Activated CD8-positive, alpha-beta T cell treated with anti-CD3 and anti-CD28 coated beads, Interleukin-2, amount 10 ng/mL, durations not matched to agents 7 days and 5 days (primary cell): ENCODE results near the gene PRAMEF12. TPM values are rescaled to one million over a fixed set of nuclear protein-coding genes. Genes with fewer than 3 reads are reported as not detected.

ENCODE experiments used
- ATAC-seq: fragments of 150-1000 bp; cut with Tn5 transposase; one replicate; pipeline ENCODE4 v1.10.0; 2021; ENCODE audit warnings: moderate library complexity
- CTCF ChIA-PET: fragments of 350-600 bp; sonication (Branson Sonifier 250); formaldehyde crosslinking; loops from one replicate; lab custom pipeline; 2021; ENCODE audit warnings: antibody characterized with exemption; lab: Charles Lee
- POLR2A ChIA-PET: fragments of 350-600 bp; sonication (Branson Sonifier 250); formaldehyde crosslinking; loops from one replicate; lab custom pipeline; 2021; ENCODE audit warnings: antibody characterized with exemption; lab: Charles Lee
- DNase-seq: peaks from one replicate; pipeline ENCODE4 v3.0.0-alpha.2; 2020
- H3K27ac Mint-ChIP-seq: one replicate; pipeline ENCODE4 v1.8.0; 2021; ENCODE audit warnings: mild to moderate bottlenecking, mixed read lengths
- H3K27me3 Mint-ChIP-seq: one replicate; pipeline ENCODE4 v1.8.0; 2021; ENCODE audit warnings: low read depth, mixed read lengths
- H3K36me3 Mint-ChIP-seq: one replicate; pipeline ENCODE4 v1.8.0; 2021; ENCODE audit warnings: low read depth, mixed read lengths
- H3K4me1 Mint-ChIP-seq: one replicate; pipeline ENCODE4 v1.8.0; 2021; ENCODE audit warnings: low read depth, mixed read lengths
- H3K4me3 Mint-ChIP-seq: one replicate; pipeline ENCODE4 v1.8.0; 2021; ENCODE audit warnings: mild to moderate bottlenecking, mixed read lengths
- H3K9me3 Mint-ChIP-seq: one replicate; pipeline ENCODE4 v1.8.0; 2022; ENCODE audit warnings: mixed read lengths; ENCODE audit not compliant: insufficient read depth
- total RNA-seq, 2 experiments: library from RNA; stranded (reverse); gene quantifications; one replicate each; pipeline ENCODE4 v1.2.3, GENCODE V29; 2021

The PRAMEF12 gene
- total RNA-seq, 2 experiments from 2014 or later: not detected

DNA sequence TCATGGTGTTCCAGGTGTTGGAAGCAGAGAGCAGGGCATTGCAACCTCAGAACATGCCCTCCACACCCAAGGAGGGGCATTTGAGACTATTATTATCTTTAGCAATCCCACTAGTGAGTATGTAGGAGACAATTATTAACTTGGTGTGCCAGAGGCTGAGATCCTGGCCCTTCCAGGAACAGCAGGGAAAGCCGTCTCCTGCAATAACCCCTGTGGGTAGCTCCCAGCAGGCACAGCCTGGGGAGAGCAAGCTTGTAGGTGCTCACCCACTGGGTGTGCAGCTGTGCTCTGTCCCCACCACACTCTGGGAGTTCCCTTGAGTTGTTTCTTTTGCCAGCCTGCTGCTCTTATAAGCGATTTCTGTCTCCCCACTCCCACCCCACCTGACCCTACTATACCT lies 17.3 kb upstream of the PRAMEF12 start:
- Mint-ChIP-seq H3K9me3 (no peaks in the 10 kb centered on the region), H3K27ac (no peak overlapping the region), H3K4me1 (no peaks in the 10 kb centered on the region), H3K4me3 (no peak overlapping the region), H3K36me3 (no peaks in the 10 kb centered on the region), H3K27me3 (peaks cover 21% of the 10 kb centered on the region)
- CTCF ChIA-PET: no interaction called here
- DNase-seq: no peak
- POLR2A ChIA-PET: no interaction called here
- no peak for ATAC-seq

GRCh38 chr1:12756768-12757413 lies 16.6 kb upstream of the PRAMEF12 start:
- Mint-ChIP-seq H3K4me1 (no peaks in the 10 kb centered on the region), H3K36me3 (no peaks in the 10 kb centered on the region), H3K27me3 (peaks cover 21% of the 10 kb centered on the region), H3K27ac (no peak overlapping the region), H3K4me3 (no peak overlapping the region), H3K9me3 (no peaks in the 10 kb centered on the region)
- CTCF ChIA-PET: no interaction called here
- no peak for DNase-seq
- ATAC-seq: no peak
- POLR2A ChIA-PET: no interaction called here

DNA sequence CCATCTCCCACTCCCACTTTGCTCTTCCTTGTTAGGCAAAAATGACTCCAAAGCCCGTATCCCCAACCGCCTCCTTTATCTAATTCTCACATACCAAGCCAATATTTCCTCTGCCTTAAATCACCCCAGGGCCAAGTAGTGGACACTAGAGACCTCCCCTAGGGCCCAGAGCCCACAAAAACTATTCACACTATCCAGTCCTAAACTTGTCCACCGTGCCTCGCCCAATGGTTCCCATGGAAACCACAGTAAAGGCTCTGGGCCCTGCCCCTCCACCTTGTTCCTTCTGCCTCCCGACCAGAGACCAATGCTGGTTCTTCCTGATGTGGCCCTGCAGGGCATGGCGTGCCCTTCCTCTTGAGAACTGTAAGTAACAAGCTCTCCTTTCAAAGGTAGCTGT lies 15.7 kb upstream of the PRAMEF12 start:
- ChIA-PET CTCF (no interaction called here), POLR2A (no interaction called here)
- no peak overlapping the region for H3K4me3 Mint-ChIP-seq
- H3K27me3 Mint-ChIP-seq: peaks cover 19% of the 10 kb centered on the region
- H3K9me3 Mint-ChIP-seq: no peaks in the 10 kb centered on the region
- H3K36me3 Mint-ChIP-seq: no peaks in the 10 kb centered on the region
- no peaks in the 10 kb centered on the region for H3K4me1 Mint-ChIP-seq
- H3K27ac Mint-ChIP-seq: no peak overlapping the region
- ATAC-seq (no peak), DNase-seq (no peak)

DNA sequence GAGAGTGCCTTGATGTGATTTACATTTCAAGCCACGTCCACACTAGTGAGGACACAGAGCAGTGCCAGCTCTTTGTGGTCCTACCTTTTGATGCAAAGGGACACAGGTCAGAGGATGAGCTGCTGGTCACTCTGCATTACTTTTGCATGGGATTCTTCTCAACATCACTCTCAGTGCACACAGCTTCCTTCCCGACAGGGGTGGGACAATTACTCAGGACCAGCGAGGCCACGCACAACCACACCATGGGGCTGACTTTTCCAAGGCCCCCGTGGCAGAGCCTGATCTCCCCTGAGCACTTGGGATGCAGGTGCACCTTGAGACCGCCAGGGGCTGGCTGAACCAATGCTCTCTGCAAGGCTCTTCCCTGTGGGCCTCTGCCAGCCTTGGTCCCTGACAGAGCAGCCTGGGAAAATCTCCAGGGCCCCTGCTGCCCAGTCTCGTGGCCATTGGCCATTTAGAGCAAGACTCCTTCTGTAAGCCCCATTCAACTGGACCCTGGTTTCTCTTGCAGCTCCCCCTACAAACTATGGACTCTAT lies 13.2 kb upstream of the PRAMEF12 start:
- ChIA-PET POLR2A (no interaction called here), CTCF (no interaction called here)
- Mint-ChIP-seq H3K36me3 (no peaks in the 10 kb centered on the region), H3K27ac (no peak overlapping the region), H3K9me3 (no peaks in the 10 kb centered on the region), H3K27me3 (peaks cover 9% of the 10 kb centered on the region), H3K4me3 (no peak overlapping the region), H3K4me1 (no peaks in the 10 kb centered on the region)
- DNase-seq (no peak), ATAC-seq (no peak)

GRCh38 chr1:12761781-12762180 lies 11.8 kb upstream of the PRAMEF12 start:
- ChIA-PET CTCF (no interaction called here), POLR2A (no interaction called here)
- H3K4me1 Mint-ChIP-seq: no peaks in the 10 kb centered on the region
- H3K4me3 Mint-ChIP-seq: no peak overlapping the region
- no peak for ATAC-seq
- H3K27me3 Mint-ChIP-seq: peaks cover 18% of the 10 kb centered on the region
- no peak overlapping the region for H3K27ac Mint-ChIP-seq
- no peaks in the 10 kb centered on the region for H3K9me3 Mint-ChIP-seq
- no peak for DNase-seq
- no peaks in the 10 kb centered on the region for H3K36me3 Mint-ChIP-seq

DNA sequence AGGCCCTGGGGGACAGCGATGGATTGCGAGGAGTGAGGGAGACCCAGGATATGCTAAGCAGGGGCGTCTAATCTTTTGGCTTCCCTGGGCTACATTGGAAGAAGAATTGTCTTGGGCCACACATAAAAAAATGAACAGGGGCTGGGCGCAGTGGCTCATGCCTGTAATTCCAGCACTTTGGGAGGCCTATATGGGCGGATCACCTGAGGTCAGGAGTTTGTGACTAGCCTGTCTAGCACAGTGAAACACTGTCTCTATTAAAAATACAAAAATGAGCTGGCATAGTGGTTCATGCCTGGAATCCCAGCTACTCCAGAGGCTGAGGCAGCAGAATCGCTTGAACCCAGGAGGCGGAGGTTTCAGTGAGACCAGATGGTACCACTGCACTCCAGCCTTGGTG lies 10.8 kb upstream of the PRAMEF12 start:
- H3K4me1 Mint-ChIP-seq: no peaks in the 10 kb centered on the region
- no peaks in the 10 kb centered on the region for H3K9me3 Mint-ChIP-seq
- no peaks in the 10 kb centered on the region for H3K36me3 Mint-ChIP-seq
- POLR2A ChIA-PET: no interaction called here
- ATAC-seq (no peak), DNase-seq (no peak)
- no peak overlapping the region for H3K27ac Mint-ChIP-seq
- H3K27me3 Mint-ChIP-seq: peaks cover 25% of the 10 kb centered on the region
- CTCF ChIA-PET: no interaction called here
- no peak overlapping the region for H3K4me3 Mint-ChIP-seq

DNA sequence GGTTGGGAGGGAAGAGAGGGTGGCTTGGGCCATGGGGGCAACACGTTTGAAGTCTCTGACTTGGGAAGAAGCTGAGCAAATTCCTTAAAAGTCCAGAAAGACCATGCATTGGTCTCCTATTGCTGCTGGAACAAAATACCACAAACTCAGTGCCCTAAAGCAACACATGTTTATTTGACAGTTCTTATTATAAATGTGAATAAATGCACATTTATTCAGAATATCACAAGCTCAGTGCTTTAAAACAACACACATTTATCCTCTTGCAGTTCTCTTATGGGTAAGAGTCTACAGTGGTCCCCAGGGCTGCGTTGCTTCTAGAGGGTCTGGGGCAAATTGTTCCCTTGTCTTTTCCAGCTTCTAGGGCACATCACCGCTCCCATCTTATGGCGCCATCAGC lies 10.1 kb upstream of the PRAMEF12 start:
- Mint-ChIP-seq H3K27ac (no peak overlapping the region), H3K36me3 (no peaks in the 10 kb centered on the region), H3K27me3 (peaks cover 21% of the 10 kb centered on the region), H3K4me3 (no peak overlapping the region), H3K4me1 (no peaks in the 10 kb centered on the region), H3K9me3 (no peaks in the 10 kb centered on the region)
- ATAC-seq (no peak), DNase-seq (no peak)
- ChIA-PET CTCF (no interaction called here), POLR2A (no interaction called here)

GRCh38 chr1:12764016-12764415 lies 9.5 kb upstream of the PRAMEF12 start:
- no peaks in the 10 kb centered on the region for H3K9me3 Mint-ChIP-seq
- CTCF ChIA-PET: no interaction called here
- POLR2A ChIA-PET: no interaction called here

GRCh38 chr1:12769031-12769430 lies 4.5 kb upstream of the PRAMEF12 start:
- Mint-ChIP-seq H3K27me3 (peaks cover 26% of the 10 kb centered on the region), H3K4me1 (no peaks in the 10 kb centered on the region), H3K36me3 (no peaks in the 10 kb centered on the region), H3K4me3 (no peak overlapping the region), H3K9me3 (no peaks in the 10 kb centered on the region), H3K27ac (no peak overlapping the region)
- ATAC-seq (no peak), DNase-seq (no peak)
- ChIA-PET POLR2A (no interaction called here), CTCF (no interaction called here)

More at GRCh38 chr1:12764016-12764415, 9.5 kb upstream of the PRAMEF12 start:
- Mint-ChIP-seq H3K36me3 (no peaks in the 10 kb centered on the region), H3K4me1 (no peaks in the 10 kb centered on the region), H3K27me3 (peaks cover 21% of the 10 kb centered on the region), H3K4me3 (no peak overlapping the region), H3K27ac (no peak overlapping the region)
- ATAC-seq (no peak), DNase-seq (no peak)

GRCh38 chr1:12769976-12770505 lies 3.5 kb upstream of the PRAMEF12 start:
- ChIA-PET POLR2A (no interaction called here), CTCF (no interaction called here)
- H3K9me3 Mint-ChIP-seq: no peaks in the 10 kb centered on the region
- H3K27me3 Mint-ChIP-seq: peaks cover 26% of the 10 kb centered on the region
- H3K36me3 Mint-ChIP-seq: no peaks in the 10 kb centered on the region
- ATAC-seq (no peak), DNase-seq (no peak)
- no peaks in the 10 kb centered on the region for H3K4me1 Mint-ChIP-seq
- H3K27ac Mint-ChIP-seq: no peak overlapping the region
- no peak overlapping the region for H3K4me3 Mint-ChIP-seq

GRCh38 chr1:12770620-12771019 lies 2.9 kb upstream of the PRAMEF12 start:
- no peak for DNase-seq
- POLR2A ChIA-PET: no interaction called here
- Mint-ChIP-seq H3K4me3 (no peak overlapping the region), H3K4me1 (no peaks in the 10 kb centered on the region), H3K27me3 (peaks cover 24% of the 10 kb centered on the region), H3K36me3 (no peaks in the 10 kb centered on the region), H3K27ac (no peak overlapping the region), H3K9me3 (no peaks in the 10 kb centered on the region)
- ATAC-seq: no peak
- CTCF ChIA-PET: no interaction called here

DNA sequence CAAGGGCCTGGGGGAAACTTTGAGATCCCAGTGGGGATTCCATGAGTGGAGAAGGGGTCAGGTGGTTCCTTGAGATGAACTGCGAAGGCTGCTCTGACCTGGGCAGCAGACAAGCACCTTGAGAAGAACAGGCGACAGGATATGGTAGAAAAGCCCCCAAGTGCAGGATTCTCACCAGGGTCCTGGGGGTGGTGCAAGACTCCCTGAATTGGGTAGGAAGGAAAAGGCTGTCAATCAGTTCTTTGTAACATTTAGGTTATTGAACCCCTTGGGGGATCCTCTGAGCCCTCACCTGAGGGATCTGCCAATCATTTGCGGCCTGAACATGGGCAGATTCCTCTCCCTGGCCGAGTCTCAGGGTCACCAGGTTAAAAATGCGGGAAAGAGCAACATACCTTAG lies 2.4 kb upstream of the PRAMEF12 start:
- POLR2A ChIA-PET: no interaction called here
- H3K27me3 Mint-ChIP-seq: peaks cover 19% of the 10 kb centered on the region
- H3K4me3 Mint-ChIP-seq: no peak overlapping the region
- no peaks in the 10 kb centered on the region for H3K9me3 Mint-ChIP-seq
- ATAC-seq (no peak), DNase-seq (no peak)
- CTCF ChIA-PET: no interaction called here
- no peaks in the 10 kb centered on the region for H3K36me3 Mint-ChIP-seq
- no peak overlapping the region for H3K27ac Mint-ChIP-seq
- H3K4me1 Mint-ChIP-seq: no peaks in the 10 kb centered on the region
